Neural progenitor cell (in vitro differentiated cells): ENCODE measurements around the gene PEMT. TPM values are rescaled to one million over a fixed set of nuclear protein-coding genes. Genes with fewer than 3 reads are reported as not detected.

ENCODE experiments used
- DNase-seq: peaks from one replicate; pipeline ENCODE4 v3.0.0-alpha.2; 2016; ENCODE audit warnings: low spot score
- H2AFZ ChIP-seq: fragments of 200-600 bp; sonication (generic); replicated peaks from 2 replicates; pipeline ENCODE4 v1.6.1; 2016; ENCODE audit warnings: antibody characterized with exemption
- H3F3A ChIP-seq: fragments of 200-600 bp; sonication (generic); 2 replicates; pipeline ENCODE4 v1.6.1; 2016; ENCODE audit warnings: antibody characterized with exemption, low read depth
- H3K27ac ChIP-seq: fragments of 200-600 bp; sonication (generic); 2 replicates; pipeline ENCODE4 v1.5.1; 2016; ENCODE audit warnings: mild to moderate bottlenecking
- H3K27me3 ChIP-seq: fragments of 200-600 bp; sonication (generic); 2 replicates; pipeline ENCODE4 v1.6.1; 2016; ENCODE audit warnings: mild to moderate bottlenecking, moderate library complexity
- H3K36me3 ChIP-seq: fragments of 200-600 bp; sonication (generic); 2 replicates; pipeline ENCODE4 v1.5.1; 2016
- H3K4me1 ChIP-seq: fragments of 200-600 bp; sonication (generic); 2 replicates; pipeline ENCODE4 v1.6.1; 2016; ENCODE audit warnings: mixed run types
- H3K4me2 ChIP-seq: fragments of 200-600 bp; sonication (generic); 2 replicates; pipeline ENCODE4 v1.6.1; 2016
- H3K4me3 ChIP-seq: fragments of 200-600 bp; sonication (generic); 2 replicates; pipeline ENCODE4 v1.5.1; 2016
- H3K79me2 ChIP-seq: fragments of 200-600 bp; sonication (generic); 2 replicates; pipeline ENCODE4 v1.6.1; 2016; ENCODE audit warnings: low read depth
- H3K9ac ChIP-seq: fragments of 200-600 bp; sonication (generic); 2 replicates; pipeline ENCODE4 v1.6.1; 2016
- H3K9me3 ChIP-seq: fragments of 200-600 bp; sonication (generic); 2 replicates; pipeline ENCODE4 v1.5.1; 2016; ENCODE audit warnings: low read depth
- H4K20me1 ChIP-seq: fragments of 200-600 bp; sonication (generic); 2 replicates; pipeline ENCODE4 v1.6.1; 2016; ENCODE audit warnings: low read depth
- H3K27ac Mint-ChIP-seq: 3 replicates; pipeline ENCODE4 v1.8.0; 2021; ENCODE audit warnings: mixed read lengths
- H3K27me3 Mint-ChIP-seq: 2 replicates; pipeline ENCODE4 v1.8.0; 2022; ENCODE audit warnings: low read depth, mild to moderate bottlenecking, inconsistent platforms, moderate library complexity, mixed read lengths; ENCODE audit not compliant: insufficient read depth
- H3K36me3 Mint-ChIP-seq: 3 replicates; pipeline ENCODE4 v1.8.0; 2021; ENCODE audit warnings: mixed read lengths
- H3K4me1 Mint-ChIP-seq: 3 replicates; pipeline ENCODE4 v1.8.0; 2021; ENCODE audit warnings: mixed read lengths
- H3K4me3 Mint-ChIP-seq: 3 replicates; pipeline ENCODE4 v1.8.0; 2021; ENCODE audit warnings: mild to moderate bottlenecking, moderate library complexity, mixed read lengths
- H3K9me3 Mint-ChIP-seq: 3 replicates; pipeline ENCODE4 v1.8.0; 2020; ENCODE audit warnings: mixed read lengths
- EZH2 ChIP-seq: fragments of 200-600 bp; sonication (generic); IDR thresholded peaks from 2 replicates; pipeline ENCODE4 v1.6.1; 2017; ENCODE audit warnings: antibody characterized with exemption, mild to moderate bottlenecking, moderate library complexity
- EZH2phosphoT487 ChIP-seq: fragments of 200-600 bp; sonication (generic); IDR thresholded peaks from 2 replicates; pipeline ENCODE4 v1.6.1; 2017; ENCODE audit warnings: antibody characterized with exemption
- total RNA-seq: library from RNA; depleted of rRNA; stranded (reverse); fragments of >200 nt; gene quantifications from 2 replicates; pipeline ENCODE4 v1.2.3, GENCODE V29; 2015; ENCODE audit warnings: low replicate concordance
- TF ChIP-seq, protein P1 (sequence below): fragments of 200-600 bp; sonication (generic); IDR thresholded peaks from 2 replicates; pipeline ENCODE4 v1.5.1; 2017; ENCODE audit warnings: antibody characterized with exemption, mild to moderate bottlenecking

Gene PEMT
- total RNA-seq, 1 donor from 2014 or later: 17.7 TPM

DNA sequence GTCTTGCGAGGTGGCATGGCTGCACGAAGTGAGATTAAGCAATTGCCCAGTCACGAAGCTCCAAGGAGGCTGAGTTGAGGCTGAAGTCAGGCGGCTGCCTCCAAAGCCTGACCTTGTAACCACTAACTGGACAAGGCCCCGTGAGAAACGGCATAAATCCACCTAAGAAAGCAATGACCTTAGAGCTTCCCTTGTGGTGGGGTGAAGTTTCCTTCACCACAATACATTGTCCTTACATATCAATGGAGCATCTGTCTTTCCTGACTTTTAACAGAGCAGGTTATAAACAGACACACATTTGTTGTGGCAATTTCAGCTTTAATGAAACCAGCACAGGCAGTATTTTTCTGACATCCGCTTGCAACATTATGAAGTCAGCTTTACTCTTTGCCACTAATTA lies 117.2 kb downstream of the PEMT start:
- DNase-seq: no peak
- Mint-ChIP-seq H3K4me3 (no peak overlapping the region), H3K27ac (peak overlapping the region; percentile 14)

DNA sequence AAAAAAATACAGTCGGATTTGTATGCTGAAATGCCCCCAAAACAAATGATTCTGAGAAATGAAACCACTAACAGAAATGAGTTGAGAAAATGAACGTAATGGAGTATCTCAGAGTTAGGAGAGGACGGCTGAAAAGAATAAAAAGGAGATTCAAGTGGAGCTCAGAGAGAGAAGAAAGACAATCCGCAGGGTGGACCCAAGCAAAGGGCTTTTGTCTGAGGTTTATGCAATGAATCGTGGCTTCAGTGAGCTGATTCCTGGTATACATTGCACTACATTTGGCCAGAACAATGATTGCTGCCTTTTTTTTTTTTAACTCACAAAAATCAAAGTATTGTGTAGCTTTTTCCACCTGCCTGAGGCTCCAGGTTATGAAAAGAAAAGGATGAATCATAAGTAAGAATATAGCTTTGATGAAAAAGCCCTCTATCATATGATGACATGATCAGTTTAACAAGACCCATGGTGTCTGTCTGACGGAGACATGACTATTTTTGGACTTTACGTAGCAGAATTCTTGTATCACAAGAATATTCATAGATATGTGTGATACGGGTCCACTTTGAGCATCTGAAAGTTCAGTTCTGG lies 119.1 kb downstream of the PEMT start:
- no peak overlapping the region for H3K27ac ChIP-seq
- peaks cover 5% of the 10 kb centered on the region for H3K27me3 Mint-ChIP-seq

More for the DNA sequence above, 117.2 kb downstream of the PEMT start:
- no peaks in the 10 kb centered on the region for H3K36me3 ChIP-seq
- no peak overlapping the region for H3K4me3 ChIP-seq
- H3K9me3 ChIP-seq: no peaks in the 10 kb centered on the region
- no peak overlapping the region for H3K4me2 ChIP-seq
- Mint-ChIP-seq H3K4me1 (peaks cover 31% of the 10 kb centered on the region), H3K36me3 (no peaks in the 10 kb centered on the region), H3K27me3 (no peaks in the 10 kb centered on the region), H3K9me3 (no peaks in the 10 kb centered on the region)
- peaks cover 25% of the 10 kb centered on the region for H3K79me2 ChIP-seq
- no peak for TF ChIP-seq EZH2
- TF ChIP-seq, protein P1, sequence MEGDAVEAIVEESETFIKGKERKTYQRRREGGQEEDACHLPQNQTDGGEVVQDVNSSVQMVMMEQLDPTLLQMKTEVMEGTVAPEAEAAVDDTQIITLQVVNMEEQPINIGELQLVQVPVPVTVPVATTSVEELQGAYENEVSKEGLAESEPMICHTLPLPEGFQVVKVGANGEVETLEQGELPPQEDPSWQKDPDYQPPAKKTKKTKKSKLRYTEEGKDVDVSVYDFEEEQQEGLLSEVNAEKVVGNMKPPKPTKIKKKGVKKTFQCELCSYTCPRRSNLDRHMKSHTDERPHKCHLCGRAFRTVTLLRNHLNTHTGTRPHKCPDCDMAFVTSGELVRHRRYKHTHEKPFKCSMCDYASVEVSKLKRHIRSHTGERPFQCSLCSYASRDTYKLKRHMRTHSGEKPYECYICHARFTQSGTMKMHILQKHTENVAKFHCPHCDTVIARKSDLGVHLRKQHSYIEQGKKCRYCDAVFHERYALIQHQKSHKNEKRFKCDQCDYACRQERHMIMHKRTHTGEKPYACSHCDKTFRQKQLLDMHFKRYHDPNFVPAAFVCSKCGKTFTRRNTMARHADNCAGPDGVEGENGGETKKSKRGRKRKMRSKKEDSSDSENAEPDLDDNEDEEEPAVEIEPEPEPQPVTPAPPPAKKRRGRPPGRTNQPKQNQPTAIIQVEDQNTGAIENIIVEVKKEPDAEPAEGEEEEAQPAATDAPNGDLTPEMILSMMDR: no peak
- no peak for TF ChIP-seq EZH2phosphoT487
- H3K9ac ChIP-seq: no peak overlapping the region
- H4K20me1 ChIP-seq: peaks cover 6% of the 10 kb centered on the region
- no peaks in the 10 kb centered on the region for H3K27me3 ChIP-seq
- H3F3A ChIP-seq: no peaks in the 10 kb centered on the region
- H3K27ac ChIP-seq: no peak overlapping the region
- H3K4me1 ChIP-seq: peaks cover 22% of the 10 kb centered on the region
- no peak overlapping the region for H2AFZ ChIP-seq

DNA sequence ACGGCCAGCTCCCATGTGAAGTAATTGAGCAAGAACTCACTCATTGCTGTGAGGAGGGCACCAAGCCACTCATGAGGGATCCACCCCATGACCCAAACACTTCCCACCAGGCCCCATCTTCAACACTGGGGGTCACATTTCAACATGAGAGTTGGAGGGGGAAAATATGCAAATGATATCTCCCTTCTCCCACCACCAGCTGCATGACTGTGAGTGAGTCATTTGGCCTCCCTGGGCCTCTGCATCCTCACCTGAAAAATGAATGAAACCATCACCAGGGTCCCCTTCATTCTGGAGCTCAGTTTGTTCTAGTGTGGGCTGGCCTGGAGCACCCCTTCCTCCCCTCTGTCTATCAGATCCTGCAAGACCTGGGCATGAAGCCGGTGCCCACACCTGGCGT lies 121.5 kb downstream of the PEMT start:
- peaks cover 8% of the 10 kb centered on the region for H3K27me3 Mint-ChIP-seq
- TF ChIP-seq EZH2 (no peak), EZH2phosphoT487 (no peak)
- TF ChIP-seq, protein P1: no peak
- Histone ChIP-seq H4K20me1 (no peaks in the 10 kb centered on the region), H3K27me3 (peaks cover 9% of the 10 kb centered on the region), H3K27ac (no peak overlapping the region), H3K36me3 (no peaks in the 10 kb centered on the region), H3K79me2 (no peaks in the 10 kb centered on the region), H3K4me2 (no peak overlapping the region), H2AFZ (no peak overlapping the region), H3K9ac (no peak overlapping the region), H3K9me3 (no peaks in the 10 kb centered on the region), H3K4me1 (peaks cover 31% of the 10 kb centered on the region), H3K4me3 (no peak overlapping the region), H3F3A (peaks cover 12% of the 10 kb centered on the region)
- H3K9me3 Mint-ChIP-seq: no peaks in the 10 kb centered on the region
- peaks cover 24% of the 10 kb centered on the region for H3K4me1 Mint-ChIP-seq
- H3K27ac Mint-ChIP-seq: no peak overlapping the region
- DNase-seq: no peak
- no peak overlapping the region for H3K4me3 Mint-ChIP-seq
- H3K36me3 Mint-ChIP-seq: no peaks in the 10 kb centered on the region

More for the DNA sequence above, 119.1 kb downstream of the PEMT start:
- Mint-ChIP-seq H3K4me3 (peak overlapping the region; percentile 18), H3K4me1 (peaks cover 20% of the 10 kb centered on the region), H3K27ac (peak overlapping the region; percentile 85), H3K36me3 (no peaks in the 10 kb centered on the region), H3K9me3 (no peaks in the 10 kb centered on the region)
- no peaks in the 10 kb centered on the region for H4K20me1 ChIP-seq
- peaks cover under 1% of the 10 kb centered on the region for H3F3A ChIP-seq
- H3K9me3 ChIP-seq: no peaks in the 10 kb centered on the region
- no peaks in the 10 kb centered on the region for H3K36me3 ChIP-seq
- H3K9ac ChIP-seq: no peak overlapping the region
- TF ChIP-seq, protein P1: no peak
- TF ChIP-seq EZH2phosphoT487 (no peak), EZH2 (no peak)
- H3K27me3 ChIP-seq: no peaks in the 10 kb centered on the region
- peak overlapping the region; percentile 16 for H3K4me3 ChIP-seq
- peak; percentile 59 for DNase-seq
- peak overlapping the region; percentile 74 for H3K4me2 ChIP-seq
- H3K4me1 ChIP-seq: peaks cover 19% of the 10 kb centered on the region
- peak overlapping the region; percentile 61 for H2AFZ ChIP-seq
- peaks cover 6% of the 10 kb centered on the region for H3K79me2 ChIP-seq
